GM12878 (cell line): Measurements from ENCODE around the gene PAIP1. TPM values are rescaled to one million over a fixed set of nuclear protein-coding genes. Genes with fewer than 3 reads are reported as not detected.

Experiments
- ATAC-seq: fragments of 200-7000 bp; cut with Tn5 transposase; 3 replicates; pipeline ENCODE4 v1.9.1; 2020; ENCODE audit warnings: mild to moderate bottlenecking, moderate library complexity
- BruUV-seq: library from RNA; stranded (reverse); fragments of 400-500 nt; replicated peaks from 2 replicates; lab custom pipeline; 2021; lab: Mats Ljungman, UMichigan
- CTCF ChIA-PET: fragments of 300-600 bp; sonication (Branson Sonifier 250); formaldehyde crosslinking; extraction: SDS; loops from one replicate; lab custom pipeline; 2021; ENCODE audit warnings: inconsistent platforms; lab: Yijun Ruan, JAX
- POLR2A ChIA-PET: fragments of 350-600 bp; formaldehyde crosslinking; extraction: SDS; loops from one replicate; lab custom pipeline; 2021; ENCODE audit warnings: inconsistent platforms; lab: Charles Lee
- RAD21 ChIA-PET: fragments of 300-600 bp; sonication (Branson Sonifier 250); formaldehyde crosslinking; loops from one replicate; lab custom pipeline; 2023; ENCODE audit warnings: antibody characterized with exemption; ENCODE audit not compliant: unreplicated experiment; lab: Charles Lee
- SMC1A ChIA-PET: fragments of 300-600 bp; sonication (Branson Sonifier 250); formaldehyde crosslinking; loops from one replicate; lab custom pipeline; 2023; ENCODE audit not compliant: unreplicated experiment, uncharacterized antibody; lab: Charles Lee
- DNase-seq: peaks from one replicate; pipeline ENCODE4 v3.0.0-alpha.2; 2011; ENCODE audit warnings: low read depth, low spot score
- FAIRE-seq: peaks from 3 replicates; lab custom pipeline; 2011; peaks lifted over from hg19 to GRCh38; lab: Jason Lieb, UNC
- H2AFZ ChIP-seq: 2 replicates; pipeline ENCODE4 v1.6.0; 2011; ENCODE audit warnings: low read depth, low read length, control low read depth; ENCODE audit not compliant: control insufficient read depth
- H3K27ac ChIP-seq: 2 replicates; pipeline ENCODE4 v1.5.1; 2011; ENCODE audit warnings: control low read depth; ENCODE audit not compliant: control insufficient read depth, insufficient read depth
- H3K27me3 ChIP-seq, 2 experiments: replicated peaks in 1 of 2; 2 replicates each; pipeline versions ENCODE4 v1.6.0 to v1.6.1; 2011; ENCODE audit warnings: low read length in 1 of 2; ENCODE audit not compliant: control insufficient read depth in 2 of 2, insufficient read depth in 2 of 2
- H3K36me3 ChIP-seq, 2 experiments: 2 replicates each; pipeline ENCODE4 v1.5.1; 2011; ENCODE audit warnings: low read length in 1 of 2; ENCODE audit not compliant: control insufficient read depth in 2 of 2, insufficient read depth in 2 of 2
- H3K4me1 ChIP-seq: 2 replicates; pipeline ENCODE4 v1.6.1; 2011; ENCODE audit warnings: mild to moderate bottlenecking, low read length, moderate library complexity, mixed read lengths; ENCODE audit not compliant: control insufficient read depth, insufficient read depth
- H3K4me2 ChIP-seq: 2 replicates; pipeline ENCODE4 v1.6.0; 2011; ENCODE audit warnings: control low read depth; ENCODE audit not compliant: control insufficient read depth, insufficient read depth
- H3K4me3 ChIP-seq: fragments of 200-600 bp; sonication (generic); 2 replicates; pipeline ENCODE4 v1.5.1; 2016
- H3K79me2 ChIP-seq: 2 replicates; pipeline ENCODE4 v1.6.0; 2011; ENCODE audit warnings: low read length; ENCODE audit not compliant: control insufficient read depth, insufficient read depth
- H3K9ac ChIP-seq: 2 replicates; pipeline ENCODE4 v1.8.0; 2011; ENCODE audit warnings: low read length, control low read depth, mixed read lengths; ENCODE audit not compliant: control insufficient read depth, insufficient read depth
- H3K9me3 ChIP-seq: replicated peaks from 3 replicates; pipeline ENCODE4 v1.5.1; 2011; ENCODE audit warnings: mild to moderate bottlenecking, low read length; ENCODE audit not compliant: control insufficient read depth, insufficient read depth
- H4K20me1 ChIP-seq: 2 replicates; pipeline ENCODE4 v1.6.0; 2011; ENCODE audit not compliant: control insufficient read depth, insufficient read depth
- BMI1 ChIP-seq: fragments of 450-650 bp; IDR thresholded peaks from 2 replicates; pipeline ENCODE4 v1.6.1; 2016; ENCODE audit warnings: mild to moderate bottlenecking, moderate library complexity, borderline replicate concordance
- CEBPB ChIP-seq, 2 experiments: fragments of 150-350 bp in 1 of 2; IDR thresholded peaks; 2 replicates each; pipeline ENCODE4 v1.6.1; 2012 to 2014; ENCODE audit warnings: low read depth in 2 of 2, low read length in 2 of 2, borderline replicate concordance in 1 of 2, inconsistent platforms in 1 of 2
- CREM ChIP-seq: IDR thresholded peaks from 2 replicates; pipeline ENCODE4 v1.6.1; 2014; ENCODE audit warnings: antibody characterized with exemption, low read depth
- FOXM1 ChIP-seq: IDR thresholded peaks from 2 replicates; pipeline ENCODE4 v1.6.1; 2012; ENCODE audit warnings: low read depth, mild to moderate bottlenecking, inconsistent platforms, low read length, moderate library complexity
- IRF4 ChIP-seq: IDR thresholded peaks from 2 replicates; pipeline ENCODE4 v1.6.1; 2011; ENCODE audit warnings: low read depth, low read length
- KAT2A ChIP-seq: conservative IDR thresholded peaks from 2 replicates; pipeline ENCODE4 v1.6.1; 2011; ENCODE audit warnings: low read depth, low read length; ENCODE audit not compliant: control insufficient read depth
- MTA3 ChIP-seq: IDR thresholded peaks from 2 replicates; pipeline ENCODE4 v1.6.1; 2012; ENCODE audit warnings: low read length, inconsistent platforms, borderline replicate concordance
- RAD51 ChIP-seq: fragments of 450-650 bp; IDR thresholded peaks from 2 replicates; pipeline ENCODE4 v1.6.1; 2016; ENCODE audit warnings: moderate library complexity, mild to moderate bottlenecking, inconsistent platforms
- SIN3A ChIP-seq: IDR thresholded peaks from 2 replicates; pipeline ENCODE4 v1.6.1; 2012; ENCODE audit warnings: low read depth, low read length, improper control_type of control experiment
- SUZ12 ChIP-seq: fragments of 200-600 bp; sonication (generic); IDR thresholded peaks from one replicate; pipeline ENCODE4 v1.6.1; 2018; ENCODE audit warnings: antibody characterized with exemption, mild to moderate bottlenecking; ENCODE audit not compliant: unreplicated experiment
- TBL1XR1 ChIP-seq: IDR thresholded peaks from 2 replicates; pipeline ENCODE4 v1.6.1; 2012; ENCODE audit warnings: low read depth, low read length, improper control_type of control experiment
- YY1 ChIP-seq: IDR thresholded peaks from 2 replicates; pipeline ENCODE4 v1.6.1; 2011; ENCODE audit warnings: low read depth, mild to moderate bottlenecking, low read length
- ZNF622 ChIP-seq: fragments of 450-650 bp; IDR thresholded peaks from 2 replicates; pipeline ENCODE4 v1.6.1; 2017; ENCODE audit warnings: mild to moderate bottlenecking, inconsistent platforms
- ZZZ3 ChIP-seq: IDR thresholded peaks from 2 replicates; pipeline ENCODE4 v1.6.1; 2011; ENCODE audit warnings: low read depth; ENCODE audit not compliant: control insufficient read depth, insufficient read length
- WGBS: methylation state at CpG from one replicate; pipeline ENCODE4 v1.1.6; 2016; ENCODE audit warnings: low lambda C conversion rate; ENCODE audit not compliant: insufficient replicate concordance, insufficient coverage; ENCODE audit errors: missing lambda C conversion rate; 5-methylcytosine and 5-hydroxymethylcytosine counted together
- in situ Hi-C: fragments of 300-500 bp; cut with MboI; formaldehyde crosslinking; loops from 9 replicates; pipeline ENCODE4 v1.14.3; 2018; ENCODE audit warnings: mixed read lengths
- intact Hi-C: fragments of 100-400 bp; cut with micrococcal nuclease; formaldehyde crosslinking; loops from one replicate; pipeline ENCODE4 v1.14.2; 2022; ENCODE audit not compliant: unreplicated experiment
- polyA plus RNA-seq, 11 experiments: library from polyadenylated mRNA; depleted of rRNA in 4 of 11; unstranded in 6 of 11; stranded (reverse) in 5 of 11; fragments of >200 nt; fragmentation: Nextera tagmentation in 4 of 11; fragmentation: Illumina TruSeq in 1 of 11; extraction: Ambion mirVana in 4 of 11; extraction: Trizol in 1 of 11; gene quantifications; 1 replicate in 1 of 11; 2 replicates in 10 of 11; pipeline versions ENCODE4 v1.2.1 to v1.2.3, GENCODE V29; 2011 to 2016; ENCODE audit warnings: inconsistent platforms in 2 of 11, missing spikeins in 2 of 11, low read depth in 1 of 11
- total RNA-seq, 4 experiments: library from RNA; depleted of rRNA in 3 of 4; stranded (reverse); fragments of >200 nt in 3 of 4; fragmentation: Illumina TruSeq in 1 of 4; extraction: Trizol in 1 of 4; gene quantifications; 2 replicates each; pipeline versions ENCODE4 v1.2.1 to v1.2.3, GENCODE V29; 2013 to 2021
- TF ChIP-seq, protein P1 (sequence below): IDR thresholded peaks from 2 replicates; pipeline ENCODE4 v1.6.1; 2012; ENCODE audit warnings: mild to moderate bottlenecking, low read depth, low read length

The PAIP1 gene
- total and polyA plus RNA-seq, 10 of the 15 experiments (the other 5 are each of a cell fraction or from before 2014, with no cell fraction given), result 37.4 to 90.9 (median 57.0) TPM

GRCh38 chr5:43540746-43541145 lies 16.1 kb downstream of the PAIP1 start:
- Histone ChIP-seq H3K4me2 (no peak overlapping the region), H2AFZ (no peak overlapping the region), H3K36me3 (peaks cover 3 to 18% of the 10 kb centered on the region in 2 experiments; a peak in 2 of 4 replicates), H4K20me1 (no peaks in the 10 kb centered on the region), H3K4me1 (no peaks in the 10 kb centered on the region), H3K9ac (no peak overlapping the region), H3K9me3 (no peaks in the 10 kb centered on the region), H3K4me3 (no peak overlapping the region), H3K27ac (no peak overlapping the region), H3K27me3 (no peaks in the 10 kb centered on the region), H3K79me2 (no peaks in the 10 kb centered on the region)
- RAD21 ChIA-PET, result interaction anchor here (2.3 kb wide), 1 partner anchor 14 kb away, joined by 8 read pairs; no protein-coding TSS in a partner anchor
- CTCF ChIA-PET, result interaction anchor here (1.7 to 2.0 kb wide), 3 partner anchors 14 to 68 kb away, joined by 4 to 6 read pairs (median 4); no protein-coding TSS in a partner anchor
- BruUV-seq, result no TSS peak
- ATAC-seq (no peak), FAIRE-seq (peak; percentile 31), DNase-seq (no peak)
- TF ChIP-seq CEBPB (IDR thresholded peaks at IDR 0.05; ENCODE audit: borderline replicate concordance in 1 of 2, low read depth in 2 of 2, low read length in 2 of 2), result no peak
- TF ChIP-seq MTA3, result no peak
- TF ChIP-seq TBL1XR1, result no peak
- TF ChIP-seq IRF4, result no peak
- 95% methylated on average over 6 of the region's 6 CpGs for WGBS
- SMC1A ChIA-PET, result interaction anchor here (0.9 to 2.9 kb wide), 4 partner anchors 12 to 60 kb away, joined by 4 to 7 read pairs (median 5); partner anchors contain the start of gene TMEM267
- in situ Hi-C loops (no loop called here), intact Hi-C loops (no loop called here)
- POLR2A ChIA-PET, result interaction anchor here (0.7 to 1.0 kb wide), 2 partner anchors 18 to 62 kb away, joined by 3 read pairs; partner anchors contain the start of gene NNT

- in situ Hi-C loops, result no loop called here
- Histone ChIP-seq H3K36me3 (peaks cover 8 to 25% of the 10 kb centered on the region in 2 experiments), H4K20me1 (no peaks in the 10 kb centered on the region), H3K4me1 (no peaks in the 10 kb centered on the region), H3K9ac (no peak overlapping the region), H3K27me3 (no peaks in the 10 kb centered on the region), H3K9me3 (no peaks in the 10 kb centered on the region), H3K27ac (no peak overlapping the region), H3K4me3 (no peak overlapping the region), H3K4me2 (no peak overlapping the region), H2AFZ (no peak overlapping the region), H3K79me2 (no peaks in the 10 kb centered on the region)
- FAIRE-seq (peak; percentile 23), DNase-seq (no peak), ATAC-seq (no peak)
- ChIA-PET POLR2A (interaction anchor here (1.0 to 1.1 kb wide), 2 partner anchors 13 to 24 kb away, joined by 3 read pairs; no protein-coding TSS in a partner anchor), CTCF (interaction anchor here (0.6 to 0.8 kb wide), 2 partner anchors 63 to 73 kb away, joined by 3 read pairs; no protein-coding TSS in a partner anchor), SMC1A (no interaction called here), RAD21 (no interaction called here)
- intact Hi-C loops, result no loop called here
- BruUV-seq, result no TSS peak
- TF ChIP-seq FOXM1 (no peak), SUZ12 (no peak), BMI1 (no peak), ZZZ3 (no peak), ZNF622 (no peak), CREM (no peak), SIN3A (no peak), YY1 (no peak), KAT2A (no peak), RAD51 (no peak)
- TF ChIP-seq, protein P1, sequence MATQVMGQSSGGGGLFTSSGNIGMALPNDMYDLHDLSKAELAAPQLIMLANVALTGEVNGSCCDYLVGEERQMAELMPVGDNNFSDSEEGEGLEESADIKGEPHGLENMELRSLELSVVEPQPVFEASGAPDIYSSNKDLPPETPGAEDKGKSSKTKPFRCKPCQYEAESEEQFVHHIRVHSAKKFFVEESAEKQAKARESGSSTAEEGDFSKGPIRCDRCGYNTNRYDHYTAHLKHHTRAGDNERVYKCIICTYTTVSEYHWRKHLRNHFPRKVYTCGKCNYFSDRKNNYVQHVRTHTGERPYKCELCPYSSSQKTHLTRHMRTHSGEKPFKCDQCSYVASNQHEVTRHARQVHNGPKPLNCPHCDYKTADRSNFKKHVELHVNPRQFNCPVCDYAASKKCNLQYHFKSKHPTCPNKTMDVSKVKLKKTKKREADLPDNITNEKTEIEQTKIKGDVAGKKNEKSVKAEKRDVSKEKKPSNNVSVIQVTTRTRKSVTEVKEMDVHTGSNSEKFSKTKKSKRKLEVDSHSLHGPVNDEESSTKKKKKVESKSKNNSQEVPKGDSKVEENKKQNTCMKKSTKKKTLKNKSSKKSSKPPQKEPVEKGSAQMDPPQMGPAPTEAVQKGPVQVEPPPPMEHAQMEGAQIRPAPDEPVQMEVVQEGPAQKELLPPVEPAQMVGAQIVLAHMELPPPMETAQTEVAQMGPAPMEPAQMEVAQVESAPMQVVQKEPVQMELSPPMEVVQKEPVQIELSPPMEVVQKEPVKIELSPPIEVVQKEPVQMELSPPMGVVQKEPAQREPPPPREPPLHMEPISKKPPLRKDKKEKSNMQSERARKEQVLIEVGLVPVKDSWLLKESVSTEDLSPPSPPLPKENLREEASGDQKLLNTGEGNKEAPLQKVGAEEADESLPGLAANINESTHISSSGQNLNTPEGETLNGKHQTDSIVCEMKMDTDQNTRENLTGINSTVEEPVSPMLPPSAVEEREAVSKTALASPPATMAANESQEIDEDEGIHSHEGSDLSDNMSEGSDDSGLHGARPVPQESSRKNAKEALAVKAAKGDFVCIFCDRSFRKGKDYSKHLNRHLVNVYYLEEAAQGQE, result no peak
Observed at GRCh38 chr5:43536972-43537371, 19.9 kb downstream of the PAIP1 start.
